ENCODE data around the gene RBM44. TPM values are rescaled to one million over a fixed set of nuclear protein-coding genes. Genes with fewer than 3 reads are reported as not detected.

The RBM44 gene
- total RNA-seq, 2 donors from 2014 or later: 1.6 to 7.1 TPM

GRCh38 chr2:237766340-237766739 is 32.2 kb upstream of the RBM44 start:
- DNase-seq (ENCODE audit: low spot score) (no peak), ATAC-seq (ENCODE audit: insufficient number of reproducible peaks, low FRiP score, low read depth) (peak; percentile 74)
- Histone ChIP-seq H3K9me3 (no peaks in the 10 kb centered on the region), H3K4me3 (no peak overlapping the region), H3K36me3 (peaks cover 23% of the 10 kb centered on the region), H3K27ac (peak overlapping the region; percentile 71 to 78), H3K27me3 (replicated peaks; ENCODE audit: insufficient read depth) (no peaks in the 10 kb centered on the region), H3K4me1 (ENCODE audit: control insufficient read depth in 1 of 2, low read depth in 2 of 2) (peaks cover 5 to 19% of the 10 kb centered on the region in 2 donors)
- TF ChIP-seq CTCF (IDR thresholded peaks at IDR 0.05): no peak

GRCh38 chr2:237772513-237772912 is 26.1 kb upstream of the RBM44 start:
- no peak for TF ChIP-seq CTCF (IDR thresholded peaks at IDR 0.05)
- H3K9me3 ChIP-seq: no peaks in the 10 kb centered on the region
- peak overlapping the region; percentile 49 to 67 for H3K27ac ChIP-seq
- ATAC-seq (ENCODE audit: insufficient number of reproducible peaks, low FRiP score, low read depth) (no peak), DNase-seq (ENCODE audit: low spot score) (no peak)
- peaks cover 22% of the 10 kb centered on the region for H3K36me3 ChIP-seq
- no peak overlapping the region for H3K4me3 ChIP-seq
- H3K4me1 ChIP-seq (ENCODE audit: control insufficient read depth in 1 of 2, low read depth in 2 of 2): peaks cover 6 to 37% of the 10 kb centered on the region in 2 donors
- H3K27me3 ChIP-seq (replicated peaks; ENCODE audit: insufficient read depth): no peaks in the 10 kb centered on the region

GRCh38 chr2:237773826-237774225 is 24.8 kb upstream of the RBM44 start:
- Histone ChIP-seq H3K9me3 (no peaks in the 10 kb centered on the region), H3K27me3 (replicated peaks; ENCODE audit: insufficient read depth) (no peaks in the 10 kb centered on the region), H3K36me3 (peaks cover 31% of the 10 kb centered on the region), H3K27ac (peak overlapping the region; percentile 49 to 67), H3K4me1 (ENCODE audit: control insufficient read depth in 1 of 2, low read depth in 2 of 2) (peaks cover 6 to 35% of the 10 kb centered on the region in 2 donors), H3K4me3 (no peak overlapping the region)
- no peak for ATAC-seq (ENCODE audit: insufficient number of reproducible peaks, low FRiP score, low read depth)
- no peak for DNase-seq (ENCODE audit: low spot score)
- TF ChIP-seq CTCF (IDR thresholded peaks at IDR 0.05): no peak

GRCh38 chr2:237774811-237775553 is 23.6 kb upstream of the RBM44 start:
- DNase-seq (ENCODE audit: low spot score): no peak
- H3K36me3 ChIP-seq: peaks cover 43% of the 10 kb centered on the region
- peaks cover 6 to 35% of the 10 kb centered on the region in 2 donors for H3K4me1 ChIP-seq (ENCODE audit: control insufficient read depth in 1 of 2, low read depth in 2 of 2)
- no peak for ATAC-seq (ENCODE audit: insufficient number of reproducible peaks, low FRiP score, low read depth)
- peak; percentile 53 for TF ChIP-seq CTCF (IDR thresholded peaks at IDR 0.05)
- H3K27me3 ChIP-seq (replicated peaks; ENCODE audit: insufficient read depth): no peaks in the 10 kb centered on the region
- H3K4me3 ChIP-seq: no peak overlapping the region
- H3K27ac ChIP-seq: peak overlapping the region in 1 of 2 donors; percentile 49
- no peaks in the 10 kb centered on the region for H3K9me3 ChIP-seq

- peaks cover 55% of the 10 kb centered on the region for H3K36me3 ChIP-seq
- no peak overlapping the region for H3K27ac ChIP-seq
- DNase-seq (ENCODE audit: low spot score) (no peak), ATAC-seq (ENCODE audit: insufficient number of reproducible peaks, low FRiP score, low read depth) (no peak)
- no peak overlapping the region for H3K4me3 ChIP-seq
- TF ChIP-seq CTCF (IDR thresholded peaks at IDR 0.05): no peak
- H3K27me3 ChIP-seq (replicated peaks; ENCODE audit: insufficient read depth): no peaks in the 10 kb centered on the region
- no peaks in the 10 kb centered on the region for H3K9me3 ChIP-seq
- peaks cover 0 to 6% of the 10 kb centered on the region in 2 donors for H3K4me1 ChIP-seq (ENCODE audit: control insufficient read depth in 1 of 2, low read depth in 2 of 2)
These were observed 19.1 kb upstream of the RBM44 start for GRCh38 chr2:237779521-237779920.

Measured in thoracic aorta (tissue), 2 donors.